ENCODE data around the gene NDUFB11.

- TF ChIP-seq, protein P1, sequence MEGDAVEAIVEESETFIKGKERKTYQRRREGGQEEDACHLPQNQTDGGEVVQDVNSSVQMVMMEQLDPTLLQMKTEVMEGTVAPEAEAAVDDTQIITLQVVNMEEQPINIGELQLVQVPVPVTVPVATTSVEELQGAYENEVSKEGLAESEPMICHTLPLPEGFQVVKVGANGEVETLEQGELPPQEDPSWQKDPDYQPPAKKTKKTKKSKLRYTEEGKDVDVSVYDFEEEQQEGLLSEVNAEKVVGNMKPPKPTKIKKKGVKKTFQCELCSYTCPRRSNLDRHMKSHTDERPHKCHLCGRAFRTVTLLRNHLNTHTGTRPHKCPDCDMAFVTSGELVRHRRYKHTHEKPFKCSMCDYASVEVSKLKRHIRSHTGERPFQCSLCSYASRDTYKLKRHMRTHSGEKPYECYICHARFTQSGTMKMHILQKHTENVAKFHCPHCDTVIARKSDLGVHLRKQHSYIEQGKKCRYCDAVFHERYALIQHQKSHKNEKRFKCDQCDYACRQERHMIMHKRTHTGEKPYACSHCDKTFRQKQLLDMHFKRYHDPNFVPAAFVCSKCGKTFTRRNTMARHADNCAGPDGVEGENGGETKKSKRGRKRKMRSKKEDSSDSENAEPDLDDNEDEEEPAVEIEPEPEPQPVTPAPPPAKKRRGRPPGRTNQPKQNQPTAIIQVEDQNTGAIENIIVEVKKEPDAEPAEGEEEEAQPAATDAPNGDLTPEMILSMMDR (IDR thresholded peaks at IDR 0.05; ENCODE audit: insufficient read depth, low read length) = no peak
- TF ChIP-seq REST (IDR thresholded peaks at IDR 0.05; ENCODE audit: insufficient replicate concordance, low read depth) (no peak), POLR2AphosphoS5 (IDR thresholded peaks at IDR 0.05; ENCODE audit: low read depth) (no peak)
Observed at GRCh38 chrX:47129899-47130358, 14.6 kb downstream of the NDUFB11 start.

All from HL-60 (cell line).